Prostate gland (tissue), 2 donors: ENCODE results near the gene GAPT. TPM values are rescaled to one million over a fixed set of nuclear protein-coding genes. Genes with fewer than 3 reads are reported as not detected.

ENCODE experiments used
- DNase-seq: peaks from one replicate; pipeline ENCODE4 v3.0.0-alpha.2; 2019; ENCODE audit warnings: low spot score
- H3K27ac ChIP-seq, 2 donors: fragments of 200-600 bp; sonication (generic); 2 replicates each; pipeline ENCODE4 v1.5.1; 2017 to 2019
- H3K27me3 ChIP-seq: fragments of 200-600 bp; sonication (generic); replicated peaks from 2 replicates; pipeline ENCODE4 v1.5.1; 2019; ENCODE audit not compliant: insufficient read depth
- H3K36me3 ChIP-seq, 2 donors: fragments of 200-600 bp; sonication (generic); 1 replicate in 1 of 2; 2 replicates in 1 of 2; pipeline versions ENCODE4 v1.5.1 to v1.8.1; 2017 to 2019
- H3K4me1 ChIP-seq: fragments of 200-600 bp; sonication (generic); replicated peaks from 2 replicates; pipeline ENCODE4 v1.5.1; 2019
- H3K4me3 ChIP-seq, 2 donors: fragments of 200-600 bp; sonication (generic); 2 replicates each; pipeline ENCODE4 v1.5.1; 2017 to 2019
- H3K9me3 ChIP-seq: fragments of 200-600 bp; sonication (generic); 2 replicates; pipeline ENCODE4 v1.5.1; 2017
- POLR2A ChIP-seq: fragments of 450-650 bp; IDR thresholded peaks from one replicate; pipeline ENCODE4 v1.6.1; 2016; ENCODE audit warnings: antibody characterized with exemption, mild to moderate bottlenecking
- POLR2AphosphoS5 ChIP-seq: sonication (generic); formaldehyde crosslinking; IDR thresholded peaks from one replicate; pipeline ENCODE4 v1.6.1; 2017; ENCODE audit warnings: antibody characterized with exemption
- WGBS: methylation state at CpG from one replicate; pipeline ENCODE4 v1.1.5; 2018; 5-methylcytosine and 5-hydroxymethylcytosine counted together
- intact Hi-C: fragments of 100-400 bp; cut with DNase I; formaldehyde crosslinking; loops from one replicate; pipeline ENCODE4 v1.14.2; 2022
- total RNA-seq, 2 donors: library from RNA; depleted of rRNA; stranded (reverse); fragments of >200 nt; gene quantifications; one replicate each; pipeline ENCODE4 v1.1.0, GENCODE V29; 2016
- TF ChIP-seq, protein P1 (sequence below), 4 experiments: fragments of 200-600 bp in 2 of 4; fragments of 450-650 bp in 2 of 4; sonication (generic) in 2 of 4; IDR thresholded peaks; 1 replicate in 3 of 4; 2 replicates in 1 of 4; pipeline ENCODE4 v1.5.1; 2016 to 2019; ENCODE audit warnings: antibody characterized with exemption in 4 of 4, mild to moderate bottlenecking in 2 of 4, moderate library complexity in 2 of 4

Gene GAPT
- total RNA-seq, 2 donors from 2014 or later: 0.36 to 3.0 TPM

DNA sequence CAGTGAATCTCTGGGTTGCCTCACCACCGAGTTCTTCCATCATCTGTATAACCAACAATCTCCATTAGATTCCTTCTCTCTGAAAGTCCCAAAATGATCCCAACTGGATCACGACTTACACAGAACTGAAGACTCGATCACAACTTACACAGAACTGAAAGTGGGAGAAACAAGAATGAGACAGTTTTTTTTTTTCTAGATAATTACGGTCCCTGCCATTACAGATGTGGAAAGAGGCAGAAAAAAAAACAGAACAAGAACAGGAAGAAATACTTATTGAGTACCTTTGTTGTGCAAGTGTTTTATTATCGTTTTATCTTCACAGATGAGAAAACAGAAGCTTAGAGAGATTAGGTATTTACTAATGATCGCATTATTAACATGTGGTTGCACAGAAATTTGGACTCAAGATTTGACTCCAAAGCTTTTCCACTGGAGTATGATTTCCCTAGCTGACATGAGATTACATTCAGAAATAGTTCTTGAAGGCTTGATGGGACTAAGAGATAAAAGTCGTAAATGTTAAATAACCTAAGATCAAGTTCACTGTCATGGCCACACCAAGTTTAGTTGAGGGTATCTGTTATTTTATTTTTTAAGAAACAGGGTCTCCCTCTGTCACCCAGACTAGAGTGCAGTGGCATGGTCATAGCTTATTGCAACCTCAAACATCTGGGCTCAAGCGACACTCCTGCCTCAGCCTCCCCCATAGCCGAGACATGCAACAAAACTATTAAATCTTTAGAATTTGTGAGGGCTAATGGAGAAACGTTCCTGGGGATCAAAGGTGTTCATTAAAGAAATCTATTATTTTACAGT, 40.2 kb upstream of the GAPT start:
- Histone ChIP-seq H3K36me3 (no peaks in the 10 kb centered on the region), H3K27ac (no peak overlapping the region), H3K27me3 (no peaks in the 10 kb centered on the region), H3K4me1 (no peaks in the 10 kb centered on the region), H3K9me3 (no peaks in the 10 kb centered on the region), H3K4me3 (no peak overlapping the region)
- 74% methylated on average over 10 of the region's 10 CpGs for WGBS
- no peak for DNase-seq
- TF ChIP-seq, protein P1, sequence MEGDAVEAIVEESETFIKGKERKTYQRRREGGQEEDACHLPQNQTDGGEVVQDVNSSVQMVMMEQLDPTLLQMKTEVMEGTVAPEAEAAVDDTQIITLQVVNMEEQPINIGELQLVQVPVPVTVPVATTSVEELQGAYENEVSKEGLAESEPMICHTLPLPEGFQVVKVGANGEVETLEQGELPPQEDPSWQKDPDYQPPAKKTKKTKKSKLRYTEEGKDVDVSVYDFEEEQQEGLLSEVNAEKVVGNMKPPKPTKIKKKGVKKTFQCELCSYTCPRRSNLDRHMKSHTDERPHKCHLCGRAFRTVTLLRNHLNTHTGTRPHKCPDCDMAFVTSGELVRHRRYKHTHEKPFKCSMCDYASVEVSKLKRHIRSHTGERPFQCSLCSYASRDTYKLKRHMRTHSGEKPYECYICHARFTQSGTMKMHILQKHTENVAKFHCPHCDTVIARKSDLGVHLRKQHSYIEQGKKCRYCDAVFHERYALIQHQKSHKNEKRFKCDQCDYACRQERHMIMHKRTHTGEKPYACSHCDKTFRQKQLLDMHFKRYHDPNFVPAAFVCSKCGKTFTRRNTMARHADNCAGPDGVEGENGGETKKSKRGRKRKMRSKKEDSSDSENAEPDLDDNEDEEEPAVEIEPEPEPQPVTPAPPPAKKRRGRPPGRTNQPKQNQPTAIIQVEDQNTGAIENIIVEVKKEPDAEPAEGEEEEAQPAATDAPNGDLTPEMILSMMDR (IDR thresholded peaks at IDR 0.05): no peak
- TF ChIP-seq POLR2A (no peak), POLR2AphosphoS5 (no peak)
- intact Hi-C loops: no loop called here

DNA sequence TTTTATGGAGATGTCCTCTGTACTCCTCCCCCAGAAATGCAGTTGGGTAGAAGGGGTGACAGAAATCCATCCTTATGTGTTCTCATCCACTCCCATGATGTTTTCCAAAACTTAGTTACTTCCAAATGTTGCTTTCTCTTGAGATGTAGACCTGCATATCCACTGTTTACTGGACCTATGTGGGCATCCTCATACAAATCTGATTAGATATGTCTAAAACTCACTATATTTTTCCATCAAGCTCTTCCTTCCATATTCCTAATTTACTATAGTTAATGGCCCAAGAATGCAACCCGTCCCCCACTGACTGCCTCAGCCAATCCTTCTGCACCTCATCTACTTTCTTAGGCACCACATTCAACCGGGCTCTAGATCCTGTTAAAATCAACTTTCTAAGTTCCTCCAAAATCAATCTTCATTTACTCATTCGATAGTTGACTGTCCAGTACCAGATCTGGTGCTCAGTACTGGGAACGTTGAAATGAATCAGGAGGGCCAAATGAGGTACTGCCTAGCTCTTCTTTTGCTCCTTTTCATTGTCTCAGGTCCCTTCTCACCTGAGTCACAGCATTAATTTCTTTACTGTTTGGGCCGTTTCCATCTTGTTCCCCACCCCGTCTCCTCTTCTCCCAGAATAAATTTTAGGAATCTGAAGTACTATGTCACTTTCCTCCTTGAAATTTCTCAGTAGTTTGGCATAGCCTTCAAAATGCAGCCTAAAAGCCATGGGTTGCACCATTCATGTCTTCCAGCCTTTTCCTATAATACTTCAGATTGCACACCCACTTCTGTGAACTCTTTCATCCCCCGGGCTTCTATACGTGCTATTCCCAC, 39.3 kb upstream of the GAPT start:
- WGBS: 81% methylated on average over 8 of the region's 8 CpGs
- Histone ChIP-seq H3K4me1 (no peaks in the 10 kb centered on the region), H3K36me3 (no peaks in the 10 kb centered on the region), H3K9me3 (no peaks in the 10 kb centered on the region), H3K4me3 (no peak overlapping the region), H3K27ac (no peak overlapping the region), H3K27me3 (no peaks in the 10 kb centered on the region)
- DNase-seq: no peak
- TF ChIP-seq, protein P1 (IDR thresholded peaks at IDR 0.05): no peak
- no peak for TF ChIP-seq POLR2A
- TF ChIP-seq POLR2AphosphoS5: no peak
- intact Hi-C loops: no loop called here

DNA sequence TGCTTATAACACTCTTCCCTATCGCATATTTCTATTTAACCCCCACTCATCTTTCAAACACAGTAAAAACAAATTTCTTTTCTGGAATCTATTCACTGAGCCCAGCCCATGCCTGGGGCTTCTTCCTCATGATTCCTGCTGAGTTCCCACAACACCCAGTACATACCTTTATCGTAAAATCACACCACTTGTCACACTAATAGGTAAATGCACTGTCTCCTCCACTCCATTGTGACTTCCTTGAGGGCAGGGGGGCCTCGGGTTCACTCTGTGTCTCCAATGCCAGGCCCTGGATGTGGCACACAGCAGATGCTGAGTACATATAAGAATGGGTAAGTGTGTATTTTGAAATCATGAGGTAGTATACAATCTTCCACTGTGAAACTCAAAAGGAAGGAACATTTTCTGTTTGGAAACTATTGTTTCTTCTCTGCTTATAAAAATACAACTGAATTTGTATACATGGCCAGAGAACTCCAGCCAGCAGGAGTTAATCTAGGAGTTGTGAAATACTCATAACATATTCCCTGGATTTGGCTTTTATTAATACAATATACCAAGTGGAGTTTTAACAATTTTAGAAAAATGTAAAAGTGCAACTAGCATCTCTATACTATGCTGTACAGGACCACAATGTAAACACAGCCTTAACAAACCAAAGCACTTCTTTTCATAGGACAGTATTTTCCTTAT, 38.5 kb upstream of the GAPT start:
- Histone ChIP-seq H3K36me3 (no peaks in the 10 kb centered on the region), H3K4me3 (no peak overlapping the region), H3K27ac (no peak overlapping the region), H3K9me3 (no peaks in the 10 kb centered on the region), H3K27me3 (no peaks in the 10 kb centered on the region), H3K4me1 (no peaks in the 10 kb centered on the region)
- 66% methylated on average over 3 of the region's 3 CpGs for WGBS
- TF ChIP-seq, protein P1 (IDR thresholded peaks at IDR 0.05): no peak
- TF ChIP-seq POLR2A (no peak), POLR2AphosphoS5 (no peak)
- DNase-seq: no peak
- intact Hi-C loops: no loop called here

DNA sequence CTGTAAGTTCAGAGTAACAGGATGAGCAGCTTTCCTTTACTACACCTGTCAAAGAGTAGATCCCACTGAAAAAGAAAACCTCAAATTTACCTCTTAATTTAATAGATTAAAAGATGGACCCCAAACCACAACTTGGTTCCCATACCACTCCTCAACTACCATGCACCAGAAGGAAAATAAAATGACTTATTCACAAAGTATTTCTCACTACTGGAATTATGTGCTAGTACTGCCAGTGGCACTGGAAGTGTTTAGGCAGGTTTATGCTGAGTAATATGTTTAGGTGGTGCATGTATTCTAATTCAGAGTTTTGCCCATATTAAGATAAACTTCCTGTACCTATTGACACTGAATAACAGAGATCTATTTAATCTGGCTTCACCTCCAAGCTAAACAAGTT, 37.9 kb upstream of the GAPT start:
- Histone ChIP-seq H3K36me3 (no peaks in the 10 kb centered on the region), H3K4me3 (no peak overlapping the region), H3K4me1 (no peaks in the 10 kb centered on the region), H3K27ac (no peak overlapping the region), H3K27me3 (no peaks in the 10 kb centered on the region), H3K9me3 (no peaks in the 10 kb centered on the region)
- intact Hi-C loops: no loop called here
- TF ChIP-seq, protein P1 (IDR thresholded peaks at IDR 0.05): no peak
- no peak for TF ChIP-seq POLR2A
- no peak for TF ChIP-seq POLR2AphosphoS5
- no peak for DNase-seq
